Neural progenitor cell (in vitro differentiated cells): ENCODE measurements around the gene CSKMT. TPM values are rescaled to one million over a fixed set of nuclear protein-coding genes. Genes with fewer than 3 reads are reported as not detected.
"Not testable (repeated sequence)": the region's sequence is repeated elsewhere in the genome, so short reads cannot be mapped to it uniquely, and the experiment has no call there.

ENCODE experiments used
- DNase-seq: peaks from one replicate; pipeline ENCODE4 v3.0.0-alpha.2; 2016; ENCODE audit warnings: low spot score
- H2AFZ ChIP-seq: fragments of 200-600 bp; sonication (generic); replicated peaks from 2 replicates; pipeline ENCODE4 v1.6.1; 2016; ENCODE audit warnings: antibody characterized with exemption
- H3F3A ChIP-seq: fragments of 200-600 bp; sonication (generic); 2 replicates; pipeline ENCODE4 v1.6.1; 2016; ENCODE audit warnings: antibody characterized with exemption, low read depth
- H3K27ac ChIP-seq: fragments of 200-600 bp; sonication (generic); 2 replicates; pipeline ENCODE4 v1.5.1; 2016; ENCODE audit warnings: mild to moderate bottlenecking
- H3K27me3 ChIP-seq: fragments of 200-600 bp; sonication (generic); 2 replicates; pipeline ENCODE4 v1.6.1; 2016; ENCODE audit warnings: mild to moderate bottlenecking, moderate library complexity
- H3K36me3 ChIP-seq: fragments of 200-600 bp; sonication (generic); 2 replicates; pipeline ENCODE4 v1.5.1; 2016
- H3K4me1 ChIP-seq: fragments of 200-600 bp; sonication (generic); 2 replicates; pipeline ENCODE4 v1.6.1; 2016; ENCODE audit warnings: mixed run types
- H3K4me2 ChIP-seq: fragments of 200-600 bp; sonication (generic); 2 replicates; pipeline ENCODE4 v1.6.1; 2016
- H3K4me3 ChIP-seq: fragments of 200-600 bp; sonication (generic); 2 replicates; pipeline ENCODE4 v1.5.1; 2016
- H3K79me2 ChIP-seq: fragments of 200-600 bp; sonication (generic); 2 replicates; pipeline ENCODE4 v1.6.1; 2016; ENCODE audit warnings: low read depth
- H3K9ac ChIP-seq: fragments of 200-600 bp; sonication (generic); 2 replicates; pipeline ENCODE4 v1.6.1; 2016
- H3K9me3 ChIP-seq: fragments of 200-600 bp; sonication (generic); 2 replicates; pipeline ENCODE4 v1.5.1; 2016; ENCODE audit warnings: low read depth
- H4K20me1 ChIP-seq: fragments of 200-600 bp; sonication (generic); 2 replicates; pipeline ENCODE4 v1.6.1; 2016; ENCODE audit warnings: low read depth
- H3K27ac Mint-ChIP-seq: 3 replicates; pipeline ENCODE4 v1.8.0; 2021; ENCODE audit warnings: mixed read lengths
- H3K27me3 Mint-ChIP-seq: 2 replicates; pipeline ENCODE4 v1.8.0; 2022; ENCODE audit warnings: low read depth, mild to moderate bottlenecking, inconsistent platforms, moderate library complexity, mixed read lengths; ENCODE audit not compliant: insufficient read depth
- H3K36me3 Mint-ChIP-seq: 3 replicates; pipeline ENCODE4 v1.8.0; 2021; ENCODE audit warnings: mixed read lengths
- H3K4me1 Mint-ChIP-seq: 3 replicates; pipeline ENCODE4 v1.8.0; 2021; ENCODE audit warnings: mixed read lengths
- H3K4me3 Mint-ChIP-seq: 3 replicates; pipeline ENCODE4 v1.8.0; 2021; ENCODE audit warnings: mild to moderate bottlenecking, moderate library complexity, mixed read lengths
- H3K9me3 Mint-ChIP-seq: 3 replicates; pipeline ENCODE4 v1.8.0; 2020; ENCODE audit warnings: mixed read lengths
- EZH2 ChIP-seq: fragments of 200-600 bp; sonication (generic); IDR thresholded peaks from 2 replicates; pipeline ENCODE4 v1.6.1; 2017; ENCODE audit warnings: antibody characterized with exemption, mild to moderate bottlenecking, moderate library complexity
- EZH2phosphoT487 ChIP-seq: fragments of 200-600 bp; sonication (generic); IDR thresholded peaks from 2 replicates; pipeline ENCODE4 v1.6.1; 2017; ENCODE audit warnings: antibody characterized with exemption
- total RNA-seq: library from RNA; depleted of rRNA; stranded (reverse); fragments of >200 nt; gene quantifications from 2 replicates; pipeline ENCODE4 v1.2.3, GENCODE V29; 2015; ENCODE audit warnings: low replicate concordance
- TF ChIP-seq, protein P1 (sequence below): fragments of 200-600 bp; sonication (generic); IDR thresholded peaks from 2 replicates; pipeline ENCODE4 v1.5.1; 2017; ENCODE audit warnings: antibody characterized with exemption, mild to moderate bottlenecking

Gene CSKMT
- total RNA-seq, 1 donor from 2014 or later = 4.3 TPM

DNA sequence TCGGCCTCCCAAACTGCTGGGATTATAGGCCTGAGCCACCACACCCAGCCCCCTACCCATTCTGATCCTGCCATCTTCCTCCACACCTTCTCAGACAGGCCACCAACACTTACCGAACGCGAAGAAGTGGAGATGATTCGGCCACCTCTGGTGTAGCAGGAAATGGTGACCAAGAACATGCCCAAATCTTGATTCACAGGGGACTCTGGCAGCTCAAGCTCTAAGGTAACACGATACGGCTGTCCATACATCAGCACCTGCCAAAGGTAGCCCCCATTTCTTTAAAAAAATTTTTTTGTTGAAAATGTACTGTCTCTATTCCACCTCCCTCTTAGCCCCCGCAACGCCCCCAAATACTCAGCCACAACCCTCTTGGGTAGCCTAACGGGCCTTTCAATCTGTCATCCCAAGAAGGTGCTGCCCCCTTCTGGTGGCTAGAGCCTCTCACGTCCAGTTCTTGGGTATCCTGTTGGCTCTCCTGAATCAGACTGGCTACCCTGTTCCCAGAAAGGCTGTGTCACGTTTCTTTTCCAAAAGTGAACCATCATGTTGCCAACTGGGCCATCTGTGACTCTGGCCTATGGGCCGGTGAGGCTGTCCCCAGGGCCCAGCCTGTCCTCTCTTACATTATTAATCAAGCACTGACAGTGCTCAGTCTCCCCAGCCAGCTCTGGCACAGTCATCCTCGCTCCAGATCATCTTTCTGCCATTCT, 29.5 kb downstream of the CSKMT start:
- Mint-ChIP-seq H3K36me3 (peaks cover 18% of the 10 kb centered on the region), H3K4me3 (peak overlapping the region; percentile 11), H3K9me3 (no peaks in the 10 kb centered on the region), H3K4me1 (peaks cover 4% of the 10 kb centered on the region), H3K27me3 (peaks cover 2% of the 10 kb centered on the region), H3K27ac (peak overlapping the region; percentile 65)
- H3F3A ChIP-seq = peaks cover 5% of the 10 kb centered on the region
- no peaks in the 10 kb centered on the region for H4K20me1 ChIP-seq
- H3K4me1 ChIP-seq = no peaks in the 10 kb centered on the region
- no peak overlapping the region for H3K27ac ChIP-seq
- H3K36me3 ChIP-seq = no peaks in the 10 kb centered on the region
- TF ChIP-seq, protein P1, sequence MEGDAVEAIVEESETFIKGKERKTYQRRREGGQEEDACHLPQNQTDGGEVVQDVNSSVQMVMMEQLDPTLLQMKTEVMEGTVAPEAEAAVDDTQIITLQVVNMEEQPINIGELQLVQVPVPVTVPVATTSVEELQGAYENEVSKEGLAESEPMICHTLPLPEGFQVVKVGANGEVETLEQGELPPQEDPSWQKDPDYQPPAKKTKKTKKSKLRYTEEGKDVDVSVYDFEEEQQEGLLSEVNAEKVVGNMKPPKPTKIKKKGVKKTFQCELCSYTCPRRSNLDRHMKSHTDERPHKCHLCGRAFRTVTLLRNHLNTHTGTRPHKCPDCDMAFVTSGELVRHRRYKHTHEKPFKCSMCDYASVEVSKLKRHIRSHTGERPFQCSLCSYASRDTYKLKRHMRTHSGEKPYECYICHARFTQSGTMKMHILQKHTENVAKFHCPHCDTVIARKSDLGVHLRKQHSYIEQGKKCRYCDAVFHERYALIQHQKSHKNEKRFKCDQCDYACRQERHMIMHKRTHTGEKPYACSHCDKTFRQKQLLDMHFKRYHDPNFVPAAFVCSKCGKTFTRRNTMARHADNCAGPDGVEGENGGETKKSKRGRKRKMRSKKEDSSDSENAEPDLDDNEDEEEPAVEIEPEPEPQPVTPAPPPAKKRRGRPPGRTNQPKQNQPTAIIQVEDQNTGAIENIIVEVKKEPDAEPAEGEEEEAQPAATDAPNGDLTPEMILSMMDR = peak; percentile 89
- TF ChIP-seq EZH2phosphoT487 = no peak
- no peak for TF ChIP-seq EZH2
- H3K4me2 ChIP-seq = no peak overlapping the region
- no peaks in the 10 kb centered on the region for H3K79me2 ChIP-seq
- no peak overlapping the region for H3K9ac ChIP-seq
- no peak overlapping the region for H3K4me3 ChIP-seq
- no peaks in the 10 kb centered on the region for H3K9me3 ChIP-seq
- no peak overlapping the region for H2AFZ ChIP-seq
- peak; percentile 91 for DNase-seq
- H3K27me3 ChIP-seq = no peaks in the 10 kb centered on the region

DNA sequence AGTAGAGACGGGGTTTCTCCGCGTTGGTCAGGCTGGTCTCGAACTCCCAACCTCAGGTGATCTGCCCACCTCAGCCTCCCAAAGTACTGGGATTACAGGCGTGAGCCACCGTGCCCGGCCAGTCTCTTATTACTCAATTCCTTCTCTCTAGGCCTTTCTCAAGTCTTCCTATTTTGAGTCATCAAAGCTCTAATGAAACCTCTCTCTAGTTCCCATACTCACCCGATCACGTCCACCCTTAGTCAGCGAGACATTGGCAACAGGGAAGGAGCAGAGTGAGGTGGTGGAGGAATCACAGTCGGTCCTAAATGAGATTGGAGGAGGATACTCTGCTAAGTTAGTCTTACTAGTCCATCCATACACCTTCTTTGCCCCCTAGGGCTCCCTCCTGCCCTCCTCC, 37.1 kb downstream of the CSKMT start:
- Mint-ChIP-seq H3K4me1 (peaks cover 14% of the 10 kb centered on the region), H3K27me3 (no peaks in the 10 kb centered on the region), H3K36me3 (peaks cover 25% of the 10 kb centered on the region), H3K4me3 (no peak overlapping the region), H3K9me3 (no peaks in the 10 kb centered on the region), H3K27ac (peak overlapping the region; percentile 31)
- Histone ChIP-seq H3K79me2 (peaks cover 16% of the 10 kb centered on the region), H3K27ac (no peak overlapping the region), H3K9me3 (no peaks in the 10 kb centered on the region), H3K4me2 (no peak overlapping the region), H3K36me3 (peaks cover 4% of the 10 kb centered on the region), H3K27me3 (no peaks in the 10 kb centered on the region), H3K9ac (no peak overlapping the region), H3K4me1 (peaks cover 14% of the 10 kb centered on the region), H3K4me3 (no peak overlapping the region), H4K20me1 (no peaks in the 10 kb centered on the region), H3F3A (peaks cover 20% of the 10 kb centered on the region), H2AFZ (no peak overlapping the region)
- no peak for DNase-seq
- TF ChIP-seq EZH2 (no peak), EZH2phosphoT487 (no peak)
- TF ChIP-seq, protein P1 = no peak

DNA sequence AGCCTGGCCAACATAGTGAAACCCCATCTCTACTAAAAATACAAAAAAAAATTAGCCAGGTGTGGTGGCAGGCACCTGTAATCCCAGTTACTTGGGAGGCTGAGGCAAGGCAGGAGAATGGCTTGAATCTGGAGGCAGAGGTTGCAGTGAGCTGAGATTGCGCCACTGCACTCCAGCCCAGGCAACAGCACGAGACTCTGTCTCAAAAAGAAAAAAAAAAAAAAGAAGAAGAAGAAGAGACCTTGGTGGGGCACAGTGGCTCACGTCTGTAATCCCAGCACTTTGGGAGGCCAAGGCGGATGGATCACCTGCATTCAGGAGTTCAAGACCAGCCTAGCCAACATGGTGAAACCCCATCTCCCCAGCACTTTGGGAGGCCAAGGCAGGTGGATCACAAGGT, 38.8 kb downstream of the CSKMT start:
- H3K4me3 Mint-ChIP-seq, DNase-seq, H3K4me3 ChIP-seq, H3K27me3 Mint-ChIP-seq, H3K27ac Mint-ChIP-seq, H3K36me3 ChIP-seq, H3K9me3 Mint-ChIP-seq, H3K27ac ChIP-seq, H3K4me2 ChIP-seq, H4K20me1 ChIP-seq, H2AFZ ChIP-seq, H3K9ac ChIP-seq, H3K9me3 ChIP-seq, H3K27me3 ChIP-seq: not testable (repeated sequence)
- Histone ChIP-seq H3K79me2 (peaks cover 16% of the 10 kb centered on the region), H3F3A (peaks cover 36% of the 10 kb centered on the region), H3K4me1 (peaks cover 29% of the 10 kb centered on the region)
- Mint-ChIP-seq H3K4me1 (peaks cover 31% of the 10 kb centered on the region), H3K36me3 (peaks cover 21% of the 10 kb centered on the region)

DNA sequence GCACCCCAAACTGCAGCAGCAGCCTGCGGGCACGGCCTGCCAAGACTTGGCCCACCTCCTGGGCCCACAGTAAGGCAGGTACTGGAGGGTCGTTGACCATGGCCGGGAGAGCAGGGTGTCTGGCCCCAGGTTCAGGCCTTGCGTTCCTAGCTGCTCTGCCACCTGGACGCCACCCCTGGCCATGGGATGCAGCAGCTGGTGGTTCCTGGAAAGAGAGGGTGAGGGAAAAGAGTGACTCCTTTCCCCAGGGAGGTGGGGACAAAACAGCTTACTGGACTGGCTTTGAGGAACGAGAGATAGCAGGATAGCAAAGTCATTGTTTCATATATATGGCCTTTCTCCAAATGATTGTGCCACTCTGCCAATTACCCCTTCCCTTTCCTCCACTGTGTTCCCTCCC, 40.3 kb downstream of the CSKMT start:
- peak overlapping the region; percentile 66 for H2AFZ ChIP-seq
- Mint-ChIP-seq H3K27ac (peak overlapping the region; percentile 95), H3K9me3 (no peaks in the 10 kb centered on the region), H3K4me1 (peaks cover 44% of the 10 kb centered on the region), H3K27me3 (peaks cover 8% of the 10 kb centered on the region), H3K36me3 (peaks cover 19% of the 10 kb centered on the region), H3K4me3 (peak overlapping the region; percentile 88)
- peaks cover 16% of the 10 kb centered on the region for H3K79me2 ChIP-seq
- H3K4me2 ChIP-seq = peak overlapping the region; percentile 96
- H3K9me3 ChIP-seq = no peaks in the 10 kb centered on the region
- peaks cover under 1% of the 10 kb centered on the region for H3K36me3 ChIP-seq
- no peaks in the 10 kb centered on the region for H4K20me1 ChIP-seq
- H3K4me3 ChIP-seq = peak overlapping the region; percentile 60
- DNase-seq = no peak
- H3K9ac ChIP-seq = peak overlapping the region; percentile 74
- peaks cover 32% of the 10 kb centered on the region for H3K4me1 ChIP-seq
- TF ChIP-seq, protein P1 = no peak
- no peak for TF ChIP-seq EZH2
- TF ChIP-seq EZH2phosphoT487 = no peak
- H3F3A ChIP-seq = peaks cover 49% of the 10 kb centered on the region
- peak overlapping the region; percentile 15 for H3K27ac ChIP-seq
- H3K27me3 ChIP-seq = no peaks in the 10 kb centered on the region
